Trophoblast cell (in vitro differentiated cells and primary cell): ENCODE results near the gene GLDN.

Experiments used
- DNase-seq, 2 donors: peaks; one replicate each; pipeline ENCODE4 v3.0.0-alpha.2; 2016
- H2AFZ ChIP-seq: 2 replicates; pipeline ENCODE4 v1.6.1; 2013; ENCODE audit warnings: low read length, moderate library complexity, mild to moderate bottlenecking; ENCODE audit not compliant: insufficient read depth, poor library complexity
- H2AK5ac ChIP-seq: 2 replicates; pipeline ENCODE4 v1.6.1; 2013; ENCODE audit warnings: mild to moderate bottlenecking, low read length
- H2BK120ac ChIP-seq: 2 replicates; pipeline ENCODE4 v1.6.1; 2013; ENCODE audit warnings: low read length, mild to moderate bottlenecking, moderate library complexity; ENCODE audit not compliant: insufficient read depth, poor library complexity
- H2BK12ac ChIP-seq: 2 replicates; pipeline ENCODE4 v1.6.1; 2013; ENCODE audit warnings: mild to moderate bottlenecking, low read length, moderate library complexity
- H2BK5ac ChIP-seq: 2 replicates; pipeline ENCODE4 v1.6.1; 2013; ENCODE audit warnings: low read length, low read depth, moderate library complexity, mild to moderate bottlenecking; ENCODE audit not compliant: poor library complexity
- H3K14ac ChIP-seq: 2 replicates; pipeline ENCODE4 v1.6.1; 2013; ENCODE audit warnings: mild to moderate bottlenecking, low read length
- H3K18ac ChIP-seq: 2 replicates; pipeline ENCODE4 v1.6.1; 2013; ENCODE audit warnings: mild to moderate bottlenecking, low read length
- H3K23ac ChIP-seq: 2 replicates; pipeline ENCODE4 v1.6.1; 2013; ENCODE audit warnings: low read length
- H3K27ac ChIP-seq: 2 replicates; pipeline ENCODE4 v1.5.1; 2013; ENCODE audit warnings: low read depth, mild to moderate bottlenecking, inconsistent platforms, low read length, moderate library complexity
- H3K27me3 ChIP-seq: 2 replicates; pipeline ENCODE4 v1.6.1; 2013; ENCODE audit warnings: inconsistent platforms, mild to moderate bottlenecking, low read length, moderate library complexity; ENCODE audit not compliant: insufficient read depth
- H3K36me3 ChIP-seq, 2 experiments: 1 replicate in 1 of 2; 2 replicates in 1 of 2; pipeline ENCODE4 v1.6.1; 2013; ENCODE audit warnings: low read length in 2 of 2, mild to moderate bottlenecking in 2 of 2, moderate library complexity in 1 of 2; ENCODE audit not compliant: insufficient read depth in 2 of 2, control insufficient read depth in 1 of 2
- H3K4ac ChIP-seq: 2 replicates; pipeline ENCODE4 v1.6.1; 2013; ENCODE audit warnings: low read depth, mild to moderate bottlenecking, low read length, moderate library complexity
- H3K4me1 ChIP-seq, 2 experiments: 1 replicate in 1 of 2; 2 replicates in 1 of 2; pipeline ENCODE4 v1.6.1; 2013; ENCODE audit warnings: low read length in 2 of 2, mild to moderate bottlenecking in 2 of 2, moderate library complexity in 1 of 2; ENCODE audit not compliant: insufficient read depth in 2 of 2, control insufficient read depth in 1 of 2
- H3K4me2 ChIP-seq: 2 replicates; pipeline ENCODE4 v1.6.1; 2013; ENCODE audit warnings: inconsistent platforms, mild to moderate bottlenecking, low read length, moderate library complexity
- H3K4me3 ChIP-seq: 2 replicates; pipeline ENCODE4 v1.5.1; 2013; ENCODE audit warnings: mild to moderate bottlenecking, low read depth, low read length, inconsistent platforms
- H3K79me1 ChIP-seq: one replicate; pipeline ENCODE4 v1.6.1; 2013; ENCODE audit warnings: low read length
- H3K79me2 ChIP-seq: 2 replicates; pipeline ENCODE4 v1.6.1; 2013; ENCODE audit warnings: low read length, mild to moderate bottlenecking; ENCODE audit not compliant: control insufficient read depth, insufficient read depth, poor library complexity
- H3K9ac ChIP-seq: 2 replicates; pipeline ENCODE4 v1.6.1; 2013; ENCODE audit warnings: mild to moderate bottlenecking, low read length
- H3K9me3 ChIP-seq: 2 replicates; pipeline ENCODE4 v1.6.1; 2013; ENCODE audit warnings: low read depth, mild to moderate bottlenecking, control low read depth, inconsistent platforms, low read length; ENCODE audit not compliant: insufficient read depth
- H4K12ac ChIP-seq: 2 replicates; pipeline ENCODE4 v1.6.1; 2013; ENCODE audit warnings: low read depth, mild to moderate bottlenecking, low read length, moderate library complexity
- H4K8ac ChIP-seq: 2 replicates; pipeline ENCODE4 v1.6.1; 2013; ENCODE audit warnings: low read depth, mild to moderate bottlenecking, low read length, moderate library complexity
- H4K91ac ChIP-seq: one replicate; pipeline ENCODE4 v1.6.1; 2013; ENCODE audit warnings: low read depth, mild to moderate bottlenecking, low read length, moderate library complexity
- WGBS: extraction: QIAGEN DNeasy Blood & Tissue Kit; methylation state at CpG from one replicate; pipeline ENCODE4 v1.1.7; 2013; ENCODE audit warnings: missing lambda C conversion rate; ENCODE audit not compliant: insufficient read length, insufficient coverage; ENCODE audit errors: extremely low coverage; 5-methylcytosine and 5-hydroxymethylcytosine counted together

The GLDN gene

DNA sequence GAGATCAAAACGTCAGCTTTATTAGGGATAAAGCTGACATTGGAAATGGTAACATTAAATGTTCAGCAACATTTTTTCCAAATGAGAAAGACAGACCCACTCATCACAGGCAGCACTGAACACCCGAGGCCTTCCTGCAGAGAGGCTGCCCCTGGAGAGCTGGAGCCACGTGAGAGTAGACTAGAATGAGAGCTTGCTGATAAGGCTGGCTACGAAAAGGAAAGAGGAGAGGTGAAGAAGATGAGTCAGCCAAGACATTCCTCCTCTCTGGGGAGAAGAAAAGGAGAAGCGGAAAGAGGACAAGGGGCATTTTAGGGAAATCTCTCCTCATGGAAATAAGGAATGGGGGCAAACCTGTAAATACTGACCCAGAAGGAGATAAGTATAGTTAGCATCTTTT lies 10.3 kb upstream of the GLDN start:
- Histone ChIP-seq H4K91ac (no peak overlapping the region), H3K36me3 (no peaks in the 10 kb centered on the region), H4K8ac (no peak overlapping the region), H3K27me3 (no peaks in the 10 kb centered on the region), H3K14ac (no peak overlapping the region), H3K4me3 (no peak overlapping the region), H3K4ac (no peak overlapping the region), H2BK5ac (no peak overlapping the region), H3K9me3 (no peaks in the 10 kb centered on the region), H2BK120ac (no peak overlapping the region), H2AK5ac (no peak overlapping the region), H2BK12ac (no peak overlapping the region), H4K12ac (no peak overlapping the region), H3K23ac (no peak overlapping the region), H3K79me2 (no peaks in the 10 kb centered on the region), H3K4me1 (peaks cover 10 to 22% of the 10 kb centered on the region in 2 experiments), H3K18ac (no peak overlapping the region), H3K9ac (no peak overlapping the region), H3K79me1 (peaks cover 13% of the 10 kb centered on the region), H2AFZ (no peak overlapping the region), H3K27ac (no peak overlapping the region), H3K4me2 (no peak overlapping the region)
- WGBS = no CpG with 5 or more reads among the region's 5 CpGs
- DNase-seq = peak; percentile 54 to 77

DNA sequence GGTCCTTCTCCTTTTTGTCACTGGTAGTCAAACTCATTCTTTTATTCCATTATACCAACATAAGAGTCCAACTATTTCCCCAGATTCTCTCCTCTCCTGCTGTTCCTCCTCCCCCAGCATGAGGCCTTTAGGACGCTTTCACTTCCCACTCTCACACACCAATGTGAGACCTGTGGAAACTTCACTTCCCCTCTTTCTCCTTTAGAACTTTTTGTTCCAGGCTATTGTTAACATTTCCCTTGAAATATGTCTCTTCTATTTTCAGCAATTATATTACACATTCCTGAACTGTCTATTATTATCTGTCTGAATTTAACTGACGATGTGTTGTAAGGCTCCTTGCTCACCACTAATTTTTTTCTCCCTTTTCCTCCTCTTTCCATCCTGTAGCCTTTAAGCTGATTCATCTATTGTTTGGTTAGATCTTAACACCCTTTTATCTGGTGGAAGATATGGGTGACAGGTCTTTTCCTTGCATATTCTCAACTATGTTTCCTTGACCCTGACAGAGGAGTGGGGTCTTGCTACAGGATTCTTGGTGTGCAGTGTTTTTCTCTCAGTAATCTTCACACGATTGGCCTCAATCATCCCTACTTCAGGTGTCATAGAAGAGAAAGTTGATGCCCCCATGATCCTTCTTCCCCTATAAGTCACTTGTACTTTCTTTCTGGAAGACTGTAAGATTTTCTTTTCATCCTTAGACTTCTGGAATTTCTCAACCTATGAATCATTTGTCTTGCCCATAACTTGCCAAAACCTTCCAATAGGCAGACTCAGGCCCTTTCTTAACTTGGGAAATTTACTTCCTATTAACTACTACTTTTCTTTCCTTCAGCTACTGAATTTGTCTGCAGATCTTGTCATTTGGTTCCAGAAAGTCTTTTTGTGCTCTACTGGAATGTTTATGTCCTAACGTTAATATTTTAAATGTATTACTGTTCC lies 9.0 kb upstream of the GLDN start:
- no peak overlapping the region for H3K4me3 ChIP-seq
- no peaks in the 10 kb centered on the region for H3K79me2 ChIP-seq
- DNase-seq = peak in 1 of 2 donors; percentile 62
- peaks cover 15% of the 10 kb centered on the region for H3K79me1 ChIP-seq
- H3K4ac ChIP-seq = no peak overlapping the region
- no peak overlapping the region for H4K91ac ChIP-seq
- no peak overlapping the region for H3K23ac ChIP-seq
- no peaks in the 10 kb centered on the region for H3K36me3 ChIP-seq
- H3K18ac ChIP-seq = no peak overlapping the region
- H3K4me2 ChIP-seq = no peak overlapping the region
- no peaks in the 10 kb centered on the region for H3K9me3 ChIP-seq
- no peak overlapping the region for H3K9ac ChIP-seq
- peaks cover 10 to 23% of the 10 kb centered on the region in 2 experiments for H3K4me1 ChIP-seq
- no peak overlapping the region for H2BK12ac ChIP-seq
- H4K12ac ChIP-seq = no peak overlapping the region
- H2BK120ac ChIP-seq = no peak overlapping the region
- H3K14ac ChIP-seq = no peak overlapping the region
- no peak overlapping the region for H2BK5ac ChIP-seq
- H2AK5ac ChIP-seq = no peak overlapping the region
- no peak overlapping the region for H4K8ac ChIP-seq
- no CpG with 5 or more reads among the region's 4 CpGs for WGBS
- no peaks in the 10 kb centered on the region for H3K27me3 ChIP-seq
- H2AFZ ChIP-seq = no peak overlapping the region
- no peak overlapping the region for H3K27ac ChIP-seq

- no peak overlapping the region for H3K18ac ChIP-seq
- no peak overlapping the region for H3K4me2 ChIP-seq
- H2AK5ac ChIP-seq = no peak overlapping the region
- H2AFZ ChIP-seq = no peak overlapping the region
- no peaks in the 10 kb centered on the region for H3K9me3 ChIP-seq
- no peak overlapping the region for H2BK120ac ChIP-seq
- H3K79me2 ChIP-seq = no peaks in the 10 kb centered on the region
- WGBS = no CpG with 5 or more reads among the region's 2 CpGs
- no peak overlapping the region for H2BK12ac ChIP-seq
- no peak overlapping the region for H3K27ac ChIP-seq
- H3K4me3 ChIP-seq = no peak overlapping the region
- H4K8ac ChIP-seq = no peak overlapping the region
- no peak overlapping the region for H3K23ac ChIP-seq
- peaks cover 24% of the 10 kb centered on the region for H3K79me1 ChIP-seq
- no peak for DNase-seq
- H4K91ac ChIP-seq = peak overlapping the region; percentile 15
- no peaks in the 10 kb centered on the region for H3K27me3 ChIP-seq
- no peak overlapping the region for H3K14ac ChIP-seq
- no peak overlapping the region for H4K12ac ChIP-seq
- peaks cover 10 to 27% of the 10 kb centered on the region in 2 experiments for H3K4me1 ChIP-seq
- H3K4ac ChIP-seq = no peak overlapping the region
- no peak overlapping the region for H3K9ac ChIP-seq
- no peak overlapping the region for H2BK5ac ChIP-seq
- H3K36me3 ChIP-seq = no peaks in the 10 kb centered on the region
Observed at GRCh38 chr15:51333571-51333970, 7.9 kb upstream of the GLDN start.

- no peak overlapping the region for H4K91ac ChIP-seq
- no peak overlapping the region for H2AFZ ChIP-seq
- no peaks in the 10 kb centered on the region for H3K36me3 ChIP-seq
- no peaks in the 10 kb centered on the region for H3K79me2 ChIP-seq
- H3K27me3 ChIP-seq = no peaks in the 10 kb centered on the region
- no peak for DNase-seq
- H3K4me1 ChIP-seq = peaks cover 10 to 27% of the 10 kb centered on the region in 2 experiments
- no peak overlapping the region for H3K27ac ChIP-seq
- H3K9ac ChIP-seq = no peak overlapping the region
- no peak overlapping the region for H4K12ac ChIP-seq
- H3K14ac ChIP-seq = no peak overlapping the region
- H3K18ac ChIP-seq = no peak overlapping the region
- no peak overlapping the region for H2BK120ac ChIP-seq
- no peak overlapping the region for H3K4me2 ChIP-seq
- H3K79me1 ChIP-seq = peaks cover 25% of the 10 kb centered on the region
- no peak overlapping the region for H2BK5ac ChIP-seq
- no peak overlapping the region for H2AK5ac ChIP-seq
- H3K4me3 ChIP-seq = no peak overlapping the region
- no peak overlapping the region for H3K4ac ChIP-seq
- WGBS = no CpG with 5 or more reads among the region's 2 CpGs
- no peak overlapping the region for H4K8ac ChIP-seq
- no peak overlapping the region for H2BK12ac ChIP-seq
- no peak overlapping the region for H3K23ac ChIP-seq
- H3K9me3 ChIP-seq = no peaks in the 10 kb centered on the region
Observed at GRCh38 chr15:51334011-51334451, 7.4 kb upstream of the GLDN start.
